Vagina (tissue), 2 donors: ENCODE measurements around the gene DPYD.

ENCODE experiments used
- CTCF ChIP-seq, 3 experiments: fragments of 450-650 bp in 2 of 3; fragments of 200-600 bp in 1 of 3; sonication (generic) in 1 of 3; IDR thresholded peaks; one replicate each; pipeline ENCODE4 v1.5.1; 2017 to 2019; ENCODE audit warnings: antibody characterized with exemption in 3 of 3, mild to moderate bottlenecking in 2 of 3, moderate library complexity in 2 of 3
- POLR2A ChIP-seq, 2 donors: fragments of 450-650 bp; IDR thresholded peaks; one replicate each; pipeline ENCODE4 v1.6.1; 2017; ENCODE audit warnings: antibody characterized with exemption in 2 of 2, mild to moderate bottlenecking in 2 of 2, moderate library complexity in 2 of 2
- POLR2AphosphoS5 ChIP-seq, 2 donors: sonication (generic); formaldehyde crosslinking; IDR thresholded peaks; one replicate each; pipeline ENCODE4 v1.9.0; 2017; ENCODE audit warnings: antibody characterized with exemption in 2 of 2, mild to moderate bottlenecking in 2 of 2, low read depth in 1 of 2; ENCODE audit not compliant: insufficient read depth in 1 of 2

- TF ChIP-seq POLR2A (IDR thresholded peaks at IDR 0.05) (no peak), CTCF (IDR thresholded peaks at IDR 0.05) (no peak), POLR2AphosphoS5 (IDR thresholded peaks at IDR 0.05; ENCODE audit: insufficient read depth in 1 of 2, low read depth in 1 of 2) (no peak)
Measured at GRCh38 chr1:97674517-97674916, 246.3 kb downstream of the DPYD start.
